HG02885 (cell line): ENCODE results near the gene NDST1.

Experiments
- ATAC-seq: cut with Tn5 transposase; IDR thresholded peaks from one replicate; pipeline ENCODE4 v1.9.1; 2021; ENCODE audit warnings: mild to moderate bottlenecking; ENCODE audit not compliant: unreplicated experiment, poor library complexity

Gene NDST1

GRCh38 chr5:150507474-150508276 lies at the start of gene NDST1:
Gene NDST1, plus strand, starts transcription at chr5:150508131. Its CDS starts 13,124 bp downstream, at chr5:150521255.
- ATAC-seq: no peak

- peak; percentile 76 for ATAC-seq
Observed at GRCh38 chr5:150458802-150459557, 49.0 kb upstream of the NDST1 start.

GRCh38 chr5:150460781-150461180 lies 47.1 kb upstream of the NDST1 start:
- ATAC-seq: no peak

GRCh38 chr5:150461231-150461630 lies 46.7 kb upstream of the NDST1 start:
- peak; percentile 86 for ATAC-seq

DNA sequence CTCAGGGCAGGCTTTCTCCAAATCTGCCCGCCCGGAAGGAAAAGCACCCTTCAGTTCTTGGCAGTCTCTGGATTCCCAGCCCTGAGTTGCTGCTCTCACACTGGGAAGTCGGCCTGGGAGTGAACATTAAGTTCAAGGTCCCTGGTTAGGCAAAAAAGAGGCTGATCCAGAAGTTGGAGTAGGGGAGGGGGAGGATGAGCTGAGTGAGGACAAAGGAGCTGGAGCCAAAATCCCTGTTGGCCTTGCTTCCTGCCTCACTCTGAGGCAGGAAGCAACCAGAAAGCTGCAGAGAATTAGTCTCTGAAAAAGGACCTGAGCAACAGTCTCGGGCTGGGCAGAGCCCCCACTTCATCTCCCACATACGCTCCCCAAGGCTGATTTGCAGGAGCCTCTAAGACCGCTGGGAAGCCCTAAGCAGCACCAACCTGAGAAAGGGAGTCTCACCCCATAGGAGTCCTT lies 43.3 kb upstream of the NDST1 start:
- ATAC-seq: no peak

- no peak for ATAC-seq
Observed at GRCh38 chr5:150465927-150466326, 42.0 kb upstream of the NDST1 start.

GRCh38 chr5:150468206-150468605 lies 39.7 kb upstream of the NDST1 start:
- ATAC-seq: no peak

- no peak for ATAC-seq
Observed at GRCh38 chr5:150469718-150470469, 38.0 kb upstream of the NDST1 start.

GRCh38 chr5:150473673-150474358 lies 34.1 kb upstream of the NDST1 start:
- ATAC-seq: no peak

GRCh38 chr5:150476568-150476967 lies 31.4 kb upstream of the NDST1 start:
- ATAC-seq: peak; percentile 21

GRCh38 chr5:150479416-150479815 lies 28.5 kb upstream of the NDST1 start:
- ATAC-seq: no peak

DNA sequence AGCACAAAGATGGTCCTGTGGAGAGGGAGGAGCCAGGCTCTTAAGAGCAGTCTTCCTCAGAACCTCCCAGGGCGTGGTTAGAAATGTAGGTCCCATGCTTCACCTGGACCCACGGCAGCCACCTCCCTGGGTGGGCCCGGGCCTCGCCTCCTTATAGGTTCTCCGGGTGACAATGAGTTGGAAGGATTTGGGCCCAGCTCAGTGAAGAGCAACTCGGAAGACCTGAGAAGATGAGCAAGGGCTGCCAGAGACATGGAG lies 26.3 kb upstream of the NDST1 start:
- ATAC-seq: no peak

- no peak for ATAC-seq
Observed at GRCh38 chr5:150481972-150482406, 25.9 kb upstream of the NDST1 start.

- ATAC-seq: no peak
Observed at GRCh38 chr5:150484964-150485692, 22.8 kb upstream of the NDST1 start.

- peak; percentile 28 for ATAC-seq
Observed at GRCh38 chr5:150485693-150486401, 22.1 kb upstream of the NDST1 start.

DNA sequence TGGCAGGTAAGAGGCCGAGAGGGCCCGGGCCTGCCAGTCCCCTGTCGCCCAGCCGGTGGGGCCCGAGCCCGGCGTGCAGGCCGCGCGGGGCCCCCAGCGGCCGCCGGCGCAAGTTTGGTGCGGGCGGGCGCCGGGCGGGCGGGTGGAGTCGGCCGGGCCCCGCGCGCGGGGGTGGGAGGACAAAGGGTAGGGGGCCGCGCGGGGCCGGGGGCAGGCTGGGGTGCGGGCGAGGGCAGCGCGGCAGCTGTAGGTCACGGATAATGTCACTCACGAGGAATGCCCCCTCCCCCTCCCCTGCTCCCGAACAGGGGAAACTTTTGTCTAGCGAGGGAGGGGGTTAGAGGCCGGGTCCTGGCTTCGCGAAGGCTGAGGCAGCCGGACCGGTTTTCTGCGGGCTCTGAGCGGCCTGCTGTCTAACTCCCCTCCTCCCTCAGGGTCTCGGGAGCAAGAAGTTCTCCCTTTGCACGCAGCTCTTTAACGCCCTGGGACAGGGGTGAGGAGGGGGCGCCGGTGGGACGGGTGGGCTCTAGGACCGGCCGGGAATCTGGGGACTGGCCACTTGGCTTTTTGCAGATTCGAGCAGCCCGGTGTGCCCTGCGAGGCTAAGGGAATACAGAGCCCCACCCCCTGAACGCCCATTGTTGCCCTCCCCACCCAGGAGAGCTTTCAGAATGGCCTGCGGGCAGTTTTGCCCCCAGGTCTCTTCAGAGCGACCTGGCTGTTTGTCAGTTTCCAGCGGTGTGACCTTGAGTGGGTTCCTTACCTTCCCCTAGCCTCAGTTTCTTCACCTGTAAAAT lies 21.3 kb upstream of the NDST1 start:
- ATAC-seq: peak; percentile 23

DNA sequence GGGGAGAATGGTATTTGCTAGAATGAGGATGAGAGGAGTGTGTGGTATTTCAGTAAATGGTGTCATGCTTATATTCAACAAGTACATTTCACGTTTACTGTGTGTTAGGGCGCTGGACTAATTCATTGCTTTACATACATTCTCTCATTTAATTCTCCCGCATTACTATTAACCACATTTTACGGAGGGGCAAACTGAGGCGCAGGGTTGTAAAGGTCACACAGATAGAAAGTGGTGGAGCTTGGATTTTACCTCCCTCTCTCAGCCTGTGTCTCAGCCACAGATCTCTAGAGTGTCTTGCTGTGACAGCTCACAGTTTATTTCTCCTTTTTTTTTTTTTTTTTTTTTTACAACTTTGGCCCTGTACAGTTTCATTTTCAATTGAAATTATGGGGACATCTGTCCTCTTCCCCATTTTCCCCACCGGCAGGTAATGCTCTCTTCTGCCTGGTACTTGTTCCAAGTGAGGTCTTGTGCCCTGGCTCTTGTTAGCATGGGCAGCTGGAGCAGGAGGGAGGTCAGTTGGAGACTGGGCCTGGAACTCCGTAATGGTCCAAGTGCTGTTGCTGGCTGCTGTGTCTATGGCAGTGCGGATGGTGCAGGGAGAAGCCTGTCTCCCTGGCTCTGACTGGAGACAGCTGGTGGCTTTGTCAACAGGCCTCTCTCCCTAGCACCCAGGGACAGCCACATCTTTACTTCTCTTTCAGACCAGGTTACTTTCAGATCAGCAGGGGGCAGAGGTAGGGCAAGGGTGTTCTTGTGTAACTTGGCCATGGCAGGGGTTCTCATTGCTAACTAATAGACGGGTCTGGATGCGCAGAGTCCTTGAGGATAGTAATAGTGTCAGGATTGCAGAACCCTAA lies 20.5 kb upstream of the NDST1 start:
- no peak for ATAC-seq
